WERI-Rb-1 (cell line): ENCODE data around the gene CTNNA1.
"Not testable (repeated sequence)": the region's sequence is repeated elsewhere in the genome, so short reads cannot be mapped to it uniquely, and the experiment has no call there.

Experiments used
- DNase-seq: peaks from one replicate; pipeline ENCODE4 v3.0.0-alpha.2; 2020
- H3K27ac ChIP-seq: fragments of 250-450 bp; sonication (Bioruptor Pico); 2 replicates; pipeline ENCODE4 v1.5.1; 2020; ENCODE audit warnings: mild to moderate bottlenecking, moderate library complexity
- H3K27me3 ChIP-seq: fragments of 250-450 bp; sonication (Bioruptor Pico); 2 replicates; pipeline ENCODE4 v1.5.1; 2021; ENCODE audit warnings: mild to moderate bottlenecking, low read depth, moderate library complexity; ENCODE audit not compliant: insufficient read depth, severe bottlenecking
- H3K36me3 ChIP-seq: fragments of 250-450 bp; sonication (Bioruptor Pico); 2 replicates; pipeline ENCODE4 v1.5.1; 2020; ENCODE audit warnings: mild to moderate bottlenecking, moderate library complexity
- H3K4me3 ChIP-seq: 2 replicates; pipeline ENCODE4 v1.5.1; 2011; ENCODE audit warnings: low read depth, mild to moderate bottlenecking, control low read depth, low read length
- H3K9me3 ChIP-seq: fragments of 250-450 bp; sonication (Bioruptor Pico); 2 replicates; pipeline ENCODE4 v1.5.1; 2021; ENCODE audit warnings: mild to moderate bottlenecking, moderate library complexity; ENCODE audit not compliant: severe bottlenecking
- CTCF ChIP-seq: IDR thresholded peaks from 2 replicates; pipeline ENCODE4 v1.5.1; 2011; ENCODE audit warnings: low read depth, mild to moderate bottlenecking, control low read depth, inconsistent platforms, low read length

The CTNNA1 gene

GRCh38 chr5:138833080-138833479, 79.9 kb downstream of the CTNNA1 start:
- no peak for TF ChIP-seq CTCF
- Histone ChIP-seq H3K9me3 (no peaks in the 10 kb centered on the region), H3K36me3 (peaks cover 16% of the 10 kb centered on the region), H3K4me3 (no peak overlapping the region), H3K27me3 (no peaks in the 10 kb centered on the region), H3K27ac (no peak overlapping the region)
- no peak for DNase-seq

- DNase-seq = no peak
- H3K27me3 ChIP-seq = no peaks in the 10 kb centered on the region
- TF ChIP-seq CTCF = no peak
- peaks cover 8% of the 10 kb centered on the region for H3K36me3 ChIP-seq
- H3K9me3 ChIP-seq = no peaks in the 10 kb centered on the region
- no peak overlapping the region for H3K27ac ChIP-seq
- H3K4me3 ChIP-seq = no peak overlapping the region
Observed at GRCh38 chr5:138833726-138834480, 80.7 kb downstream of the CTNNA1 start.

- not testable (repeated sequence) for H3K9me3 ChIP-seq, H3K36me3 ChIP-seq, H3K27ac ChIP-seq, DNase-seq, H3K27me3 ChIP-seq, H3K4me3 ChIP-seq
Observed at GRCh38 chr5:138834853-138835252, 81.6 kb downstream of the CTNNA1 start.

GRCh38 chr5:138837160-138837559, 83.9 kb downstream of the CTNNA1 start:
- Histone ChIP-seq H3K27ac (no peak overlapping the region), H3K9me3 (no peaks in the 10 kb centered on the region), H3K4me3 (no peak overlapping the region), H3K36me3 (peaks cover 7% of the 10 kb centered on the region; the same call in 1 of the 2 replicates), H3K27me3 (no peaks in the 10 kb centered on the region)
- TF ChIP-seq CTCF = no peak
- DNase-seq = no peak

- Histone ChIP-seq H3K9me3 (no peaks in the 10 kb centered on the region), H3K4me3 (no peak overlapping the region), H3K27ac (no peak overlapping the region), H3K36me3 (peaks cover 7% of the 10 kb centered on the region), H3K27me3 (no peaks in the 10 kb centered on the region)
- no peak for DNase-seq
- no peak for TF ChIP-seq CTCF
Observed at GRCh38 chr5:138840103-138840502, 86.9 kb downstream of the CTNNA1 start.

GRCh38 chr5:138841531-138841930, 88.3 kb downstream of the CTNNA1 start:
- no peaks in the 10 kb centered on the region for H3K9me3 ChIP-seq
- H3K36me3 ChIP-seq = peaks cover 10% of the 10 kb centered on the region
- DNase-seq = no peak
- no peak overlapping the region for H3K27ac ChIP-seq
- TF ChIP-seq CTCF = no peak
- no peaks in the 10 kb centered on the region for H3K27me3 ChIP-seq
- H3K4me3 ChIP-seq = no peak overlapping the region
